Measurements from ENCODE around the gene KCNH1. TPM values are rescaled to one million over a fixed set of nuclear protein-coding genes. Genes with fewer than 3 reads are reported as not detected.

KCNH1 gene
- total and polyA plus RNA-seq, 2 of the 4 experiments (the other 2 are of a cell fraction): 0.27 to 0.54 TPM

DNA sequence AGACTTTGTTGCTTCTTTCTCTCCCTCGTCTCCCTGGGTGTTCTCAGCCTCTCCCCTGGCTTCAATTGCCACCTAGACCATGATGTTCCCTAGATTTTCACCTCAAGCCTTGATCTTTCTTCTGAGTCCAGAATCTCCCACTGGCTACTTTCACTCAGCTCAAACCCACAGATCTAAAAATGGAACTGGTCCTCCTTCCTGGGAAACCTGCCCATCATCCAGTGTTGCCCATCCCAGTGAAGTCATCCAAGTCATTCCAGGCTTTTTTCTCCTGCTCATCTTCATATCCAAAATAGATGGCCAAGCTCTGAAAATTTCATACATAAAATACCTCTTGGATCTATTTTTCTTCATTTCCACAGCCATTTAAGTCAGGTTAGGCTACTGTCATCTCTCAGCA lies 347.4 kb downstream of the KCNH1 start:
- Histone ChIP-seq H3K9ac (ENCODE audit: low read depth, low read length) (no peak overlapping the region), H3K23ac (ENCODE audit: low read depth, low read length) (no peak overlapping the region), H3K36me3 (ENCODE audit: control insufficient read depth, insufficient read depth, low read length) (no peaks in the 10 kb centered on the region), H3K56ac (ENCODE audit: extremely low read depth, insufficient read depth, low read length) (no peak overlapping the region), H3K4me2 (ENCODE audit: low read depth, low read length) (no peak overlapping the region), H3K9me3 (ENCODE audit: control insufficient read depth, insufficient read depth, low read length) (no peaks in the 10 kb centered on the region), H3K27me3 (ENCODE audit: control insufficient read depth, insufficient read depth, low read length) (no peaks in the 10 kb centered on the region), H2BK5ac (ENCODE audit: low read depth, low read length, poor library complexity, severe bottlenecking) (no peak overlapping the region), H2AK9ac (replicated peaks; ENCODE audit: low read depth, low read length, poor library complexity) (no peak overlapping the region), H3K4me3 (ENCODE audit: insufficient read depth, low read depth, low read length) (no peak overlapping the region), H3K18ac (ENCODE audit: low read depth, low read length) (no peak overlapping the region), H4K8ac (ENCODE audit: low read depth in 2 of 2, low read length in 2 of 2) (no peak overlapping the region), H2AFZ (replicated peaks; ENCODE audit: low read length, poor library complexity) (no peak overlapping the region), H2AK5ac (ENCODE audit: low read depth, low read length) (no peak overlapping the region), H3K79me1 (ENCODE audit: low read depth in 1 of 2, low read length in 2 of 2) (no peaks in the 10 kb centered on the region; a peak in 1 of 4 replicates), H3K9me1 (ENCODE audit: insufficient read depth, low read length) (no peaks in the 10 kb centered on the region), H4K91ac (ENCODE audit: insufficient read depth, low read depth, low read length) (no peak overlapping the region), H4K5ac (ENCODE audit: low read depth, low read length) (no peak overlapping the region), H2BK20ac (ENCODE audit: low read depth, low read length) (no peak overlapping the region), H2BK15ac (ENCODE audit: low read depth, low read length) (no peak overlapping the region), H3K4ac (ENCODE audit: low read depth, low read length) (no peak overlapping the region), H3K4me1 (ENCODE audit: control insufficient read depth, insufficient read depth, low read length) (no peaks in the 10 kb centered on the region), H3K27ac (ENCODE audit: insufficient read depth, low read length) (no peak overlapping the region), H3K14ac (replicated peaks; ENCODE audit: low read depth, low read length) (no peak overlapping the region), H2BK120ac (ENCODE audit: low read depth, low read length) (no peak overlapping the region), H4K20me1 (ENCODE audit: insufficient read depth, low read length) (no peaks in the 10 kb centered on the region)
- WGBS, 2 experiments (ENCODE audit: extremely low coverage in 2 of 2, insufficient read length in 1 of 2): no CpG with 5 or more reads among the region's 1 CpG
- intact Hi-C loops (cut with micrococcal nuclease) (no loop called here), dilution Hi-C loops (cut with HindIII; ENCODE audit: low sequenced_read_pairs, unreplicated experiment) (no loop called here), in situ Hi-C loops (cut with MboI; ENCODE audit: low sequenced_read_pairs) (no loop called here)
- BruUV-seq (replicated peaks): no TSS peak
- ChIA-PET CTCF (no interaction called here), POLR2A (ENCODE audit: unreplicated experiment) (no interaction called here)
- ATAC-seq (ENCODE audit: low read depth) (no peak), DNase-seq (no peak)
- TF ChIP-seq RFX5 (IDR thresholded peaks at IDR 0.05; ENCODE audit: low read depth, low read length) (no peak), POLR2A (IDR thresholded peaks at IDR 0.05; ENCODE audit: low read depth, low read length) (no peak), SMC3 (IDR thresholded peaks at IDR 0.05; ENCODE audit: low read depth, low read length) (no peak)
- TF ChIP-seq, protein P1, sequence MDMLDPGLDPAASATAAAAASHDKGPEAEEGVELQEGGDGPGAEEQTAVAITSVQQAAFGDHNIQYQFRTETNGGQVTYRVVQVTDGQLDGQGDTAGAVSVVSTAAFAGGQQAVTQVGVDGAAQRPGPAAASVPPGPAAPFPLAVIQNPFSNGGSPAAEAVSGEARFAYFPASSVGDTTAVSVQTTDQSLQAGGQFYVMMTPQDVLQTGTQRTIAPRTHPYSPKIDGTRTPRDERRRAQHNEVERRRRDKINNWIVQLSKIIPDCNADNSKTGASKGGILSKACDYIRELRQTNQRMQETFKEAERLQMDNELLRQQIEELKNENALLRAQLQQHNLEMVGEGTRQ (IDR thresholded peaks at IDR 0.05; ENCODE audit: low read depth, low read length): no peak
- TF ChIP-seq, protein P2, sequence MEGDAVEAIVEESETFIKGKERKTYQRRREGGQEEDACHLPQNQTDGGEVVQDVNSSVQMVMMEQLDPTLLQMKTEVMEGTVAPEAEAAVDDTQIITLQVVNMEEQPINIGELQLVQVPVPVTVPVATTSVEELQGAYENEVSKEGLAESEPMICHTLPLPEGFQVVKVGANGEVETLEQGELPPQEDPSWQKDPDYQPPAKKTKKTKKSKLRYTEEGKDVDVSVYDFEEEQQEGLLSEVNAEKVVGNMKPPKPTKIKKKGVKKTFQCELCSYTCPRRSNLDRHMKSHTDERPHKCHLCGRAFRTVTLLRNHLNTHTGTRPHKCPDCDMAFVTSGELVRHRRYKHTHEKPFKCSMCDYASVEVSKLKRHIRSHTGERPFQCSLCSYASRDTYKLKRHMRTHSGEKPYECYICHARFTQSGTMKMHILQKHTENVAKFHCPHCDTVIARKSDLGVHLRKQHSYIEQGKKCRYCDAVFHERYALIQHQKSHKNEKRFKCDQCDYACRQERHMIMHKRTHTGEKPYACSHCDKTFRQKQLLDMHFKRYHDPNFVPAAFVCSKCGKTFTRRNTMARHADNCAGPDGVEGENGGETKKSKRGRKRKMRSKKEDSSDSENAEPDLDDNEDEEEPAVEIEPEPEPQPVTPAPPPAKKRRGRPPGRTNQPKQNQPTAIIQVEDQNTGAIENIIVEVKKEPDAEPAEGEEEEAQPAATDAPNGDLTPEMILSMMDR (conservative IDR thresholded peaks at IDR 0.05; ENCODE audit: low read depth, low read length): no peak
